HEK293 (cell line): ENCODE data around the gene GLB1L.
A peak's percentile ranks its signal among the peaks of the same experiment; 100 is the strongest.

Experiments used
- BCL11A ChIP-seq: fragments of 450-650 bp; formaldehyde crosslinking; IDR thresholded peaks from 2 replicates; pipeline ENCODE4 v1.5.1; 2016; ENCODE audit warnings: low read depth, missing biosample characterization, missing genetic modification characterization
- GLI4 ChIP-seq: fragments of 450-650 bp; formaldehyde crosslinking; IDR thresholded peaks from 2 replicates; pipeline ENCODE4 v1.5.1; 2016; ENCODE audit warnings: missing biosample characterization, missing genetic modification characterization
- KLF1 ChIP-seq: fragments of 450-650 bp; formaldehyde crosslinking; IDR thresholded peaks from 2 replicates; pipeline ENCODE4 v1.5.1; 2016; ENCODE audit warnings: missing biosample characterization, missing genetic modification characterization
- KLF8 ChIP-seq: fragments of 450-650 bp; formaldehyde crosslinking; IDR thresholded peaks from 2 replicates; pipeline ENCODE4 v1.5.1; 2016; ENCODE audit warnings: missing biosample characterization, missing genetic modification characterization
- KLF9 ChIP-seq: fragments of 450-650 bp; formaldehyde crosslinking; IDR thresholded peaks from 2 replicates; pipeline ENCODE4 v1.5.1; 2016; ENCODE audit warnings: missing biosample characterization, missing genetic modification characterization, low read depth
- PRDM6 ChIP-seq: fragments of 450-650 bp; formaldehyde crosslinking; IDR thresholded peaks from 2 replicates; pipeline ENCODE4 v1.5.1; 2017; ENCODE audit warnings: missing biosample characterization, missing genetic modification characterization
- SCRT2 ChIP-seq: fragments of 450-650 bp; formaldehyde crosslinking; IDR thresholded peaks from 2 replicates; pipeline ENCODE4 v1.5.1; 2016; ENCODE audit warnings: missing biosample characterization, missing genetic modification characterization
- SP7 ChIP-seq: fragments of 450-650 bp; formaldehyde crosslinking; IDR thresholded peaks from 2 replicates; pipeline ENCODE4 v1.5.1; 2016; ENCODE audit warnings: missing biosample characterization, missing genetic modification characterization
- ZBTB17 ChIP-seq: fragments of 450-650 bp; formaldehyde crosslinking; IDR thresholded peaks from 2 replicates; pipeline ENCODE4 v1.5.1; 2016; ENCODE audit warnings: missing biosample characterization, missing genetic modification characterization
- ZBTB26 ChIP-seq: fragments of 450-650 bp; formaldehyde crosslinking; optimal IDR thresholded peaks from 2 replicates; pipeline ENCODE3; 2016; ENCODE audit warnings: missing biosample characterization, mild to moderate bottlenecking, missing genetic modification characterization
- ZBTB7A ChIP-seq: fragments of 450-650 bp; formaldehyde crosslinking; IDR thresholded peaks from 2 replicates; pipeline ENCODE4 v1.5.1; 2016; ENCODE audit warnings: low read depth, missing biosample characterization, missing genetic modification characterization
- ZEB2 ChIP-seq: fragments of 450-650 bp; formaldehyde crosslinking; IDR thresholded peaks from 2 replicates; pipeline ENCODE4 v1.5.1; 2016; ENCODE audit warnings: missing biosample characterization, missing genetic modification characterization
- ZIC2 ChIP-seq: fragments of 450-650 bp; formaldehyde crosslinking; IDR thresholded peaks from 2 replicates; pipeline ENCODE4 v1.5.1; 2016; ENCODE audit warnings: missing biosample characterization, missing genetic modification characterization
- ZNF140 ChIP-seq: fragments of 450-650 bp; formaldehyde crosslinking; IDR thresholded peaks from 2 replicates; pipeline ENCODE4 v1.5.1; 2016; ENCODE audit warnings: missing biosample characterization, missing genetic modification characterization
- ZNF335 ChIP-seq: fragments of 450-650 bp; formaldehyde crosslinking; conservative IDR thresholded peaks from 2 replicates; pipeline ENCODE4 v1.5.1; 2016; ENCODE audit warnings: missing biosample characterization, missing genetic modification characterization
- ZNF341 ChIP-seq: fragments of 450-650 bp; formaldehyde crosslinking; IDR thresholded peaks from 2 replicates; pipeline ENCODE4; 2016; ENCODE audit warnings: low read depth, missing biosample characterization, missing genetic modification characterization
- ZNF449 ChIP-seq: fragments of 450-650 bp; formaldehyde crosslinking; IDR thresholded peaks from 2 replicates; pipeline ENCODE4 v1.5.1; 2017; ENCODE audit warnings: missing biosample characterization, mild to moderate bottlenecking, missing genetic modification characterization, moderate library complexity
- ZNF513 ChIP-seq: fragments of 450-650 bp; IDR thresholded peaks from 2 replicates; pipeline ENCODE4 v1.5.1; 2018; ENCODE audit warnings: missing biosample characterization, missing genetic modification characterization
- ZNF660 ChIP-seq: fragments of 450-650 bp; IDR thresholded peaks from 2 replicates; pipeline ENCODE4 v1.5.1; 2018; ENCODE audit warnings: missing biosample characterization, mild to moderate bottlenecking, missing genetic modification characterization
- ZNF792 ChIP-seq: fragments of 450-650 bp; formaldehyde crosslinking; IDR thresholded peaks from 2 replicates; pipeline ENCODE4 v1.5.1; 2016; ENCODE audit warnings: missing biosample characterization, missing genetic modification characterization
- ZSCAN5A ChIP-seq: fragments of 450-650 bp; formaldehyde crosslinking; IDR thresholded peaks from 2 replicates; pipeline ENCODE4 v1.5.1; 2016; ENCODE audit warnings: missing biosample characterization, missing genetic modification characterization
- TF ChIP-seq, protein P1 (sequence below): fragments of 450-650 bp; formaldehyde crosslinking; IDR thresholded peaks from 2 replicates; pipeline ENCODE4 v1.5.1; 2016; ENCODE audit warnings: missing biosample characterization, missing genetic modification characterization
- TF ChIP-seq, protein P2 (sequence below): fragments of 450-650 bp; formaldehyde crosslinking; IDR thresholded peaks from 2 replicates; pipeline ENCODE4 v1.5.1; 2016; ENCODE audit warnings: missing biosample characterization, missing genetic modification characterization
- TF ChIP-seq, protein P3 (sequence below): sonication (generic); formaldehyde crosslinking; IDR thresholded peaks from 2 replicates; pipeline ENCODE4 v1.8.1; 2022; ENCODE audit warnings: mild to moderate bottlenecking, moderate library complexity, missing genetic modification reagents

Gene GLB1L

DNA sequence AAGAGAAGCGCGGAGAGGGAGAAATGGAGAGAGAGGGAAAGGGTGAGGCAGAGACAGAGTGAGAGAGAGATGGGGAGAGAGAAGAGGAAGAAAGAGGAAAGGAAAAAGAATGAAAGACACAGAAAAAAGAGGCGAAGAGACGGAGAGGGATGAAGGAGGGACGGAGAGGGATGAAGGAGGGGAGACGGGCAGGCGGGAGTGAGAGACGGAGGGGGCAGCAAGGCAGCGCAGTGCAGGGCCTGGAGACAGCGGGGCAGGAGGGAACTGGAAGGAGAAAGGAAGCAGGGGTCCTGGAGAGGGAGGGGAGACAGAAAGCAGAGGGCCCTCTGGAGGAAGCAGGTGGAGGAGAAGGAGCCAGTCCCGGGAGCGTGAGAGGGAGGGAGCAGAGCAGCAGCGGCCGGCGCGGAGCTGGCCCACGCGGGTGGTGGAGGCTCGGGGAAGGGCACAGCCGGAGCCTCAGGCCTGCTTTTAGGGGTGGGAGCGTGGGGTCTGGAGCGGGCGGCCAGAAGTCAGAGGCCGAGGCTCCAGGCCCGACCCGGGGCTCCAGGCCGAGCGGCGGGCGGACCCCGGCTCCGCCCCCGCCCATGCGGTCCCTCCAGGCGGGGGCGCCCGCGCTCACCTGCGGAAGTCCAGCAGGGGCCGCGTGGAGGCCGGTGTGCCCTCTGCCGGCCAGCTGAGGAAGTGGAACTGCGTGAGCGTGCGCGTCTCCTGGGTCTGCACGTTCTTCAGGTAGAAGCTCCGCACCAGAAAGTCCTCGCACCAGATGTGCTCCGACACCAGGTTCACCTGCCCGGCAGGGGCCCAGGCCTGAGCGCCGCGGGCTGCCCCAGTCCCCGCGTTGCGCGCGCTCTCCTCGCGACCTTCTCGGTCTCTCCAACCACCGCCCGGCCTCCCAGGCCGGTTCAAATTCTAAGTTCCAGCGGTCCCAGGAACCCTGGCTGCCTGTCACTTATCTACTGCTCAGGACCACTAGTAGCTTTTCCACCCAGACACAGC lies 49.4 kb upstream of the GLB1L start (continued):
- TF ChIP-seq ZSCAN5A (0 out of 2 replicates have a peak, but pooled peaks have one; percentile 38), SP7 (tag by site-specific recombination) (peak; percentile 38; the same call in 1 of the 2 replicates), ZNF140 (tag by site-specific recombination) (no peak), KLF9 (tag by site-specific recombination) (peak; percentile 49), ZNF660 (peak; percentile 73), KLF8 (tag by site-specific recombination) (peak; percentile 79; the same call in 1 of the 2 replicates), PRDM6 (no peak), ZNF792 (tag by site-specific recombination) (no peak), ZIC2 (tag by site-specific recombination) (peak; percentile 63), BCL11A (0 out of 2 replicates have a peak, but pooled peaks have one; percentile 27), GLI4 (tag by site-specific recombination) (0 out of 2 replicates have a peak, but pooled peaks have one; percentile 33), ZBTB7A (0 out of 2 replicates have a peak, but pooled peaks have one; percentile 6), ZNF513 (tag by site-specific recombination) (no peak), ZBTB26 (tag by site-specific recombination) (peak; percentile 76), ZNF449 (tag by site-specific recombination) (no peak), ZBTB17 (tag by site-specific recombination) (peak; percentile 51; the same call in 1 of the 2 replicates), ZEB2 (0 out of 2 replicates have a peak, but pooled peaks have one; percentile 37), ZNF341 (tag by site-specific recombination) (peak; percentile 86), SCRT2 (tag by site-specific recombination) (peak; percentile 44), ZNF335 (tag by site-specific recombination) (peak; percentile 95), KLF1 (peak; percentile 29; the same call in 1 of the 2 replicates)
- TF ChIP-seq, protein P1, sequence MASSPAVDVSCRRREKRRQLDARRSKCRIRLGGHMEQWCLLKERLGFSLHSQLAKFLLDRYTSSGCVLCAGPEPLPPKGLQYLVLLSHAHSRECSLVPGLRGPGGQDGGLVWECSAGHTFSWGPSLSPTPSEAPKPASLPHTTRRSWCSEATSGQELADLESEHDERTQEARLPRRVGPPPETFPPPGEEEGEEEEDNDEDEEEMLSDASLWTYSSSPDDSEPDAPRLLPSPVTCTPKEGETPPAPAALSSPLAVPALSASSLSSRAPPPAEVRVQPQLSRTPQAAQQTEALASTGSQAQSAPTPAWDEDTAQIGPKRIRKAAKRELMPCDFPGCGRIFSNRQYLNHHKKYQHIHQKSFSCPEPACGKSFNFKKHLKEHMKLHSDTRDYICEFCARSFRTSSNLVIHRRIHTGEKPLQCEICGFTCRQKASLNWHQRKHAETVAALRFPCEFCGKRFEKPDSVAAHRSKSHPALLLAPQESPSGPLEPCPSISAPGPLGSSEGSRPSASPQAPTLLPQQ (tag by site-specific recombination): peak; percentile 71; the same call in 1 of the 2 replicates
- TF ChIP-seq, protein P2, sequence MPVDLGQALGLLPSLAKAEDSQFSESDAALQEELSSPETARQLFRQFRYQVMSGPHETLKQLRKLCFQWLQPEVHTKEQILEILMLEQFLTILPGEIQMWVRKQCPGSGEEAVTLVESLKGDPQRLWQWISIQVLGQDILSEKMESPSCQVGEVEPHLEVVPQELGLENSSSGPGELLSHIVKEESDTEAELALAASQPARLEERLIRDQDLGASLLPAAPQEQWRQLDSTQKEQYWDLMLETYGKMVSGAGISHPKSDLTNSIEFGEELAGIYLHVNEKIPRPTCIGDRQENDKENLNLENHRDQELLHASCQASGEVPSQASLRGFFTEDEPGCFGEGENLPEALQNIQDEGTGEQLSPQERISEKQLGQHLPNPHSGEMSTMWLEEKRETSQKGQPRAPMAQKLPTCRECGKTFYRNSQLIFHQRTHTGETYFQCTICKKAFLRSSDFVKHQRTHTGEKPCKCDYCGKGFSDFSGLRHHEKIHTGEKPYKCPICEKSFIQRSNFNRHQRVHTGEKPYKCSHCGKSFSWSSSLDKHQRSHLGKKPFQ (tag by site-specific recombination): no peak
- TF ChIP-seq, protein P3, sequence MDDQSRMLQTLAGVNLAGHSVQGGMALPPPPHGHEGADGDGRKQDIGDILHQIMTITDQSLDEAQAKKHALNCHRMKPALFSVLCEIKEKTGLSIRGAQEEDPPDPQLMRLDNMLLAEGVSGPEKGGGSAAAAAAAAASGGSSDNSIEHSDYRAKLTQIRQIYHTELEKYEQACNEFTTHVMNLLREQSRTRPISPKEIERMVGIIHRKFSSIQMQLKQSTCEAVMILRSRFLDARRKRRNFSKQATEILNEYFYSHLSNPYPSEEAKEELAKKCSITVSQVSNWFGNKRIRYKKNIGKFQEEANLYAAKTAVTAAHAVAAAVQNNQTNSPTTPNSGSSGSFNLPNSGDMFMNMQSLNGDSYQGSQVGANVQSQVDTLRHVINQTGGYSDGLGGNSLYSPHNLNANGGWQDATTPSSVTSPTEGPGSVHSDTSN (CRISPR knock-in tag): peak; percentile 62; the same call in 1 of the 2 replicates
